OCI-LY3 (cell line): Measurements from ENCODE around the gene RXFP4.

Experiments
- EZH2phosphoT487 ChIP-seq: fragments of 200-600 bp; shearing (Covaris generic); IDR thresholded peaks from 2 replicates; pipeline ENCODE4 v1.6.1; 2018; ENCODE audit warnings: antibody characterized with exemption, mixed run types, low read depth
- TF ChIP-seq, protein P1 (sequence below): fragments of 200-600, 300-600 bp; sonication (generic); IDR thresholded peaks from 2 replicates; pipeline ENCODE4 v1.5.1; 2014; ENCODE audit warnings: antibody characterized with exemption, low read length, low read depth

DNA sequence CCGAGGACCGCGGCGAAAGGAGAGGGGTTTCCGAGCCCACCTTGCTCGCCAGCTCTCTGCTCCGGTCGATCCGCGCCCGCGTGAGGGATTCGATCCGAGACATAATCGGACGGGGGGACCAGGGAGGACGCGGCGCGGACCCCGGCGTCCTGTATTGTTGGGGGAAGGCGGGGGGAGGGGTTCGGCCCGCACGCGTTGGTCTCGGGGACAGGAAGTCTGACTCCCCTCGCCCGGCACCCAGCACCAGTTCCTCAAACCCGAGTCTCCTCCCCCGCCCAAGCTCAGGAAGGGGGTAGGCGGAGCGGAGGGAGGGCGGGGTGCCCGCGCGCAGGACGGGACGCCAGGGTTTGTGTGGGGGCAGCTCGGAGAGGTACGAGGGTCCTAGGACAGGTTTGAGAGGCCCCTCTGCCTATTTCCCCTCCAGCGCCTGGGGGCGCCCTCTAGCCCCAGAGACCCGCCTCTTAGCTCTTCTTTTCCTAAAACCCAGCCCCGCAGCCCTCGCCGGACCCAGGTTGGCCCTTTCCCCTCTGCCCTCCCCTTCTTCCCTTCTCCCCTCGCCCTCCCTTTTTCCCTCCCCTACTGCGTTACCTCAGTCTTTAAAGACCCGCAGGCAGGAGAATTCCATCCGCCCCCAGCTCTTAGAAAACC is 37.0 kb downstream of the RXFP4 start, which contains the start of gene ARHGEF2:
- TF ChIP-seq, protein P1, sequence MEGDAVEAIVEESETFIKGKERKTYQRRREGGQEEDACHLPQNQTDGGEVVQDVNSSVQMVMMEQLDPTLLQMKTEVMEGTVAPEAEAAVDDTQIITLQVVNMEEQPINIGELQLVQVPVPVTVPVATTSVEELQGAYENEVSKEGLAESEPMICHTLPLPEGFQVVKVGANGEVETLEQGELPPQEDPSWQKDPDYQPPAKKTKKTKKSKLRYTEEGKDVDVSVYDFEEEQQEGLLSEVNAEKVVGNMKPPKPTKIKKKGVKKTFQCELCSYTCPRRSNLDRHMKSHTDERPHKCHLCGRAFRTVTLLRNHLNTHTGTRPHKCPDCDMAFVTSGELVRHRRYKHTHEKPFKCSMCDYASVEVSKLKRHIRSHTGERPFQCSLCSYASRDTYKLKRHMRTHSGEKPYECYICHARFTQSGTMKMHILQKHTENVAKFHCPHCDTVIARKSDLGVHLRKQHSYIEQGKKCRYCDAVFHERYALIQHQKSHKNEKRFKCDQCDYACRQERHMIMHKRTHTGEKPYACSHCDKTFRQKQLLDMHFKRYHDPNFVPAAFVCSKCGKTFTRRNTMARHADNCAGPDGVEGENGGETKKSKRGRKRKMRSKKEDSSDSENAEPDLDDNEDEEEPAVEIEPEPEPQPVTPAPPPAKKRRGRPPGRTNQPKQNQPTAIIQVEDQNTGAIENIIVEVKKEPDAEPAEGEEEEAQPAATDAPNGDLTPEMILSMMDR = peak; percentile 48
- TF ChIP-seq EZH2phosphoT487 = no peak
